H4 (cell line): ENCODE results near the gene LRP5. TPM values are rescaled to one million over a fixed set of nuclear protein-coding genes. Genes with fewer than 3 reads are reported as not detected.
A peak's percentile ranks its signal among the peaks of the same experiment; 100 is the strongest.

ENCODE experiments used
- DNase-seq: peaks from one replicate; pipeline ENCODE4 v3.0.0-alpha.2; 2015; ENCODE audit warnings: low spot score
- total RNA-seq: library from RNA; depleted of rRNA; stranded (reverse); fragments of >200 nt; shearing (Covaris generic); gene quantifications from 2 replicates; pipeline ENCODE4 v1.2.3, GENCODE V29; 2014

LRP5 gene
- total RNA-seq, 1 experiment from 2014 or later: 14.1 TPM

- DNase-seq: no peak
Measured at GRCh38 chr11:68347345-68347744, 35.0 kb downstream of the LRP5 start.

GRCh38 chr11:68347841-68348240 is 35.5 kb downstream of the LRP5 start:
- DNase-seq: no peak

- DNase-seq: no peak
Measured at GRCh38 chr11:68349461-68350249, 37.3 kb downstream of the LRP5 start.

GRCh38 chr11:68350759-68351449 is 38.5 kb downstream of the LRP5 start:
- no peak for DNase-seq

- DNase-seq: no peak
Measured at GRCh38 chr11:68351450-68352275, 39.3 kb downstream of the LRP5 start.

GRCh38 chr11:68352591-68352990 is 40.2 kb downstream of the LRP5 start:
- no peak for DNase-seq

- DNase-seq: no peak
Measured at GRCh38 chr11:68353118-68353517, 40.7 kb downstream of the LRP5 start.

GRCh38 chr11:68353669-68354068 is 41.3 kb downstream of the LRP5 start:
- no peak for DNase-seq

- DNase-seq: peak; percentile 92
Measured at GRCh38 chr11:68354148-68354872, 41.9 kb downstream of the LRP5 start.

- DNase-seq: no peak
Measured at GRCh38 chr11:68355471-68355870, 43.1 kb downstream of the LRP5 start.

- no peak for DNase-seq
Measured at GRCh38 chr11:68357568-68357967, 45.2 kb downstream of the LRP5 start.

- DNase-seq: no peak
Measured at GRCh38 chr11:68358416-68358815, 46.0 kb downstream of the LRP5 start.

GRCh38 chr11:68361702-68362101 is 49.3 kb downstream of the LRP5 start:
- no peak for DNase-seq

- DNase-seq: no peak
Measured at GRCh38 chr11:68362801-68363379, 50.5 kb downstream of the LRP5 start.

- no peak for DNase-seq
Measured at GRCh38 chr11:68363776-68364175, 51.4 kb downstream of the LRP5 start.

- DNase-seq: no peak
Measured at GRCh38 chr11:68364581-68364980, 52.2 kb downstream of the LRP5 start.

- no peak for DNase-seq
Measured at GRCh38 chr11:68365943-68366435, 53.6 kb downstream of the LRP5 start.

GRCh38 chr11:68367252-68367651 is 54.9 kb downstream of the LRP5 start:
- DNase-seq: no peak

- no peak for DNase-seq
Measured at GRCh38 chr11:68369756-68370155, 57.4 kb downstream of the LRP5 start.

GRCh38 chr11:68370211-68371111 is 58.1 kb downstream of the LRP5 start:
- DNase-seq: no peak
